C4-2B (cell line): Measurements from ENCODE around the gene RXRA.

Experiments used
- ZFX ChIP-seq: fragments of 450-650 bp; IDR thresholded peaks from 2 replicates; pipeline ENCODE4 v1.6.1; 2017
- TF ChIP-seq, protein P1 (sequence below): fragments of 450-650 bp; conservative IDR thresholded peaks from 2 replicates; pipeline ENCODE4 v1.5.1; 2017; ENCODE audit warnings: mild to moderate bottlenecking

DNA sequence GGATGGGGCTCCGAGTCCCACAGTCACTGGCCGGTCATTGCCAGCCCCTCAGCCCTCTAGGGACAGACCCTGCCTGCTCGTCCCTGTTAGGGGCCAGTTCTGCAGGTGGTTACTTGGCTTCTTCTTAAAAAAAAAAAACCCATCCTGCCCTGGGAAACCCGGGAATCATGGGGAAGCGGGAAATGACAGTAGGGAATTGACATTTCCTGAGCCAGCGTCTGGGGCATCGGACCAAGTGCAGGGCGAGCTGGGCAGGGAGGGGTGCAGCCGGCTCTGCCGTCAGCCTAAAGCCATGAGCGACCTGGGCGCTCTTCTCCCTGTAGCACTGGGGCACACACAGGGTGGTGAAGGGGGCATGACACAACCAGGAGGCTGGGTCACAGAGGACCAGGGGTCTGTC lies 66.6 kb downstream of the RXRA start:
- TF ChIP-seq, protein P1, sequence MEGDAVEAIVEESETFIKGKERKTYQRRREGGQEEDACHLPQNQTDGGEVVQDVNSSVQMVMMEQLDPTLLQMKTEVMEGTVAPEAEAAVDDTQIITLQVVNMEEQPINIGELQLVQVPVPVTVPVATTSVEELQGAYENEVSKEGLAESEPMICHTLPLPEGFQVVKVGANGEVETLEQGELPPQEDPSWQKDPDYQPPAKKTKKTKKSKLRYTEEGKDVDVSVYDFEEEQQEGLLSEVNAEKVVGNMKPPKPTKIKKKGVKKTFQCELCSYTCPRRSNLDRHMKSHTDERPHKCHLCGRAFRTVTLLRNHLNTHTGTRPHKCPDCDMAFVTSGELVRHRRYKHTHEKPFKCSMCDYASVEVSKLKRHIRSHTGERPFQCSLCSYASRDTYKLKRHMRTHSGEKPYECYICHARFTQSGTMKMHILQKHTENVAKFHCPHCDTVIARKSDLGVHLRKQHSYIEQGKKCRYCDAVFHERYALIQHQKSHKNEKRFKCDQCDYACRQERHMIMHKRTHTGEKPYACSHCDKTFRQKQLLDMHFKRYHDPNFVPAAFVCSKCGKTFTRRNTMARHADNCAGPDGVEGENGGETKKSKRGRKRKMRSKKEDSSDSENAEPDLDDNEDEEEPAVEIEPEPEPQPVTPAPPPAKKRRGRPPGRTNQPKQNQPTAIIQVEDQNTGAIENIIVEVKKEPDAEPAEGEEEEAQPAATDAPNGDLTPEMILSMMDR = no peak
- no peak for TF ChIP-seq ZFX
